ENCODE results near the gene NFIA.

The NFIA gene

DNA sequence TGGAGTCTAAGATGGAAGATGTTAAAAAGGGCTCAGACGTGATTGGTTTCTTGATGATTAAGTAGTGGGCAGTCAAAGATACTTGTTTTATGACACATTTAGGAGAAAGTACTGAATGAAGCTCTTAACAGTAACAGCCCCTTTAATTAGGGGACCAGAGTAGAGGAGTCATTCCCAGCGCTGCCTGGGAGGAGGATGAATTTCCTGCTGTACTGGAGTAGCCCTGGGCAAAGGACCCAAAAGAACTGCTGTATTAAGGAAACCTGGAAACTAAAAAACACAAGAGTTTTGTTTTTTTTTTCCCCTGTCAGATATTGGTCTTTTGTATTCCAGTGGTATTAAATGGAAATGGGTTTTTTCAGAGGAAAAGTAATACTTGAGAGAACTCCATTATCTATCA, 126.5 kb downstream of the NFIA start:
- Histone ChIP-seq H3K27me3 (replicated peaks) (no peaks in the 10 kb centered on the region), H3K27ac (no peak overlapping the region), H3K36me3 (replicated peaks) (no peaks in the 10 kb centered on the region), H3K4me3 (ENCODE audit: low read depth, low read length) (no peak overlapping the region)
- in situ Hi-C loops (cut with HindIII; ENCODE audit: low pct_ligation_motif_present, low sequenced_read_pairs), result no loop called here
- TF ChIP-seq, protein P1, sequence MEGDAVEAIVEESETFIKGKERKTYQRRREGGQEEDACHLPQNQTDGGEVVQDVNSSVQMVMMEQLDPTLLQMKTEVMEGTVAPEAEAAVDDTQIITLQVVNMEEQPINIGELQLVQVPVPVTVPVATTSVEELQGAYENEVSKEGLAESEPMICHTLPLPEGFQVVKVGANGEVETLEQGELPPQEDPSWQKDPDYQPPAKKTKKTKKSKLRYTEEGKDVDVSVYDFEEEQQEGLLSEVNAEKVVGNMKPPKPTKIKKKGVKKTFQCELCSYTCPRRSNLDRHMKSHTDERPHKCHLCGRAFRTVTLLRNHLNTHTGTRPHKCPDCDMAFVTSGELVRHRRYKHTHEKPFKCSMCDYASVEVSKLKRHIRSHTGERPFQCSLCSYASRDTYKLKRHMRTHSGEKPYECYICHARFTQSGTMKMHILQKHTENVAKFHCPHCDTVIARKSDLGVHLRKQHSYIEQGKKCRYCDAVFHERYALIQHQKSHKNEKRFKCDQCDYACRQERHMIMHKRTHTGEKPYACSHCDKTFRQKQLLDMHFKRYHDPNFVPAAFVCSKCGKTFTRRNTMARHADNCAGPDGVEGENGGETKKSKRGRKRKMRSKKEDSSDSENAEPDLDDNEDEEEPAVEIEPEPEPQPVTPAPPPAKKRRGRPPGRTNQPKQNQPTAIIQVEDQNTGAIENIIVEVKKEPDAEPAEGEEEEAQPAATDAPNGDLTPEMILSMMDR (IDR thresholded peaks at IDR 0.05; ENCODE audit: low read depth, low read length, missing control alignments), result no peak
- DNase-seq, result no peak

DNA sequence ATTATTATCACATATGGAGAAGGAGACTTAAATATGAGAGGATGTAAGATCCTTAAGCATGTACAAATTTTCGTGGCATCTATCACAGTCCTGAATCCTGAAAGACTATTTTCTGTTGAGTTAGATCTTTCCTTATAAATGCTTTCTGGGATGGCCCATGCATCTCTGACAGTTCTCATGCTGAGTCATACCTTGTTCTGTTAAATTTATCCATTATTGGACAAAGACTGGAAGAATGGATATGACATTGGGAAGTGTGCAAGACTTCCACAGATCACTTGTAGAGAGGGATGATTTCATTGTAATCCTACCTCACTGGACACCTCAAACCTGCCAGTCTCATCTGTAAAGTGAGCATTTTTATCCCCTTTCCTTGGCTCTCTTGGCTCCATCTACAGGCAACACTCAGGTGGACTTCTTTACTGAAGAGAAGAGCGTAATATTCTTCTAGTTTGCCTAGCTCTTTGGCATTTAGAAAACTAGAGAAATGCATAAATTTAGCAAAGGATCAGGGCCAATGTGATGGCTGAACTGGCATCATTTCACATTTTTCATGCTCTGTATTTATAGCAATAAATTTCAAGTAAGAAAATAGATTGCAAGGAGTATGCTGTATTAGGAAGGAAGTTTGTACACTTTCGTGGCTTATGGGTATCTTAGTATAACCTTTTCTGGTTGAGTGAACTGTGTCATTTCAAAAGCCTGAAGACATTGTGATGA, 128.2 kb downstream of the NFIA start:
- in situ Hi-C loops (cut with HindIII; ENCODE audit: low pct_ligation_motif_present, low sequenced_read_pairs), result no loop called here
- TF ChIP-seq, protein P1 (IDR thresholded peaks at IDR 0.05; ENCODE audit: low read depth, low read length, missing control alignments), result peak; percentile 22
- H3K27ac ChIP-seq, result no peak overlapping the region
- H3K36me3 ChIP-seq (replicated peaks), result no peaks in the 10 kb centered on the region
- no peaks in the 10 kb centered on the region for H3K27me3 ChIP-seq (replicated peaks)
- DNase-seq, result no peak
- no peak overlapping the region for H3K4me3 ChIP-seq (ENCODE audit: low read depth, low read length)

DNA sequence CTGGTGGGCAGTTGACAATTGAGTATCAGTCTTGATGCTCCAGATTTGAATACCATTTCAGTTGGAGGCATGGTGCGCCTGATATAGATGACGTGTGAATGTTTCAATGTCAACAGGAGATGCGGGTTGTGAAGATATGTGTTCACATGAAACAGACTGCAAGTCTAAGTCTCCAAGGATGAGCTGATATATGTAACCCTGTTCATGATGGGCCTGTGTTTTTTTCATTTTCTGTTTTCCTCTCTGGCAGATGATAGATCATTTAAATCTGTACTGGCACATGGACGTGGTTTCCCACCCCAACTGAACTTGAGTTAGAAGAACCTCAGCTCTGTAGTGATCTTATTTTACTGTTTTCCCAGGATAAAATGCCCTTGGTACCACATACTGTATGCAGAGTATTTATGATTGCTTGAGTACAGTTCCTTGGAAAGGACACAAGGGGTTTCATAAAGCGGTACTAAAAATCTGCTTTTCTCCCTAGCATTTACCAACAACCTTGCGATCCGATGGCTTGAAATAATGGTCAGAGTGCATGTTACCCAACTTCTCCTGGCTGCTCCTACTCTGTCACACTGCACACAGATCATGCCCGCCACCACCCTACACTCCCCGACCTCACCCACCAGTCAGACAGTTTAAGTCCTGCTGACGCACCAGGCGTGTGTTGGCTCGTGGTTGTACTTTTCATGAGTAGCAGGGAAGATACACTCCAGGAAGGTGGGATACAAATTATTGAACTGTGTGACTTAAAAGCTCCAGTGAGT, 131.1 kb downstream of the NFIA start:
- DNase-seq, result no peak
- in situ Hi-C loops (cut with HindIII; ENCODE audit: low pct_ligation_motif_present, low sequenced_read_pairs), result no loop called here
- H3K4me3 ChIP-seq (ENCODE audit: low read depth, low read length), result no peak overlapping the region
- H3K36me3 ChIP-seq (replicated peaks), result no peaks in the 10 kb centered on the region
- H3K27ac ChIP-seq, result no peak overlapping the region
- H3K27me3 ChIP-seq (replicated peaks), result no peaks in the 10 kb centered on the region
- TF ChIP-seq, protein P1 (IDR thresholded peaks at IDR 0.05; ENCODE audit: low read depth, low read length, missing control alignments), result no peak

DNA sequence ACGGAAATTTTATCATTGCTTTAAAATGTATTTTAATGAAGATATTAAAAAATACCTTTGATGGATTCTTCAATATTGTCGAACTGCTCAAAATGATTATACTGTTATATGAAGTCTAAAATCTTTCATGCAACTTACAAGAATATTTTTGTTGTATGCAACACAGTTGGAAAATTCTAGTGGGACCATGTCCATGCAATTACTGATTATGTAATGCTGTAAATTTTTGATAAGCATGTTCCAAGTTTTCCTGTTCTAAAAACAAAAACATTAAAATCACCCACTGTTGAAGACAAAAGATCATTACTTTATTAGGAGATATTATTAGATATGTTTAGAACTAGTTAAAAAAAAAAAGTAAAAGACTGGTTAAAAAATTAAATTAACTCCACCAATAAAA, 132.8 kb downstream of the NFIA start:
- TF ChIP-seq, protein P1 (IDR thresholded peaks at IDR 0.05; ENCODE audit: low read depth, low read length, missing control alignments), result no peak
- in situ Hi-C loops (cut with HindIII; ENCODE audit: low pct_ligation_motif_present, low sequenced_read_pairs), result no loop called here
- H3K27ac ChIP-seq, result no peak overlapping the region
- H3K27me3 ChIP-seq (replicated peaks), result no peaks in the 10 kb centered on the region
- DNase-seq, result no peak
- no peak overlapping the region for H3K4me3 ChIP-seq (ENCODE audit: low read depth, low read length)
- no peaks in the 10 kb centered on the region for H3K36me3 ChIP-seq (replicated peaks)

DNA sequence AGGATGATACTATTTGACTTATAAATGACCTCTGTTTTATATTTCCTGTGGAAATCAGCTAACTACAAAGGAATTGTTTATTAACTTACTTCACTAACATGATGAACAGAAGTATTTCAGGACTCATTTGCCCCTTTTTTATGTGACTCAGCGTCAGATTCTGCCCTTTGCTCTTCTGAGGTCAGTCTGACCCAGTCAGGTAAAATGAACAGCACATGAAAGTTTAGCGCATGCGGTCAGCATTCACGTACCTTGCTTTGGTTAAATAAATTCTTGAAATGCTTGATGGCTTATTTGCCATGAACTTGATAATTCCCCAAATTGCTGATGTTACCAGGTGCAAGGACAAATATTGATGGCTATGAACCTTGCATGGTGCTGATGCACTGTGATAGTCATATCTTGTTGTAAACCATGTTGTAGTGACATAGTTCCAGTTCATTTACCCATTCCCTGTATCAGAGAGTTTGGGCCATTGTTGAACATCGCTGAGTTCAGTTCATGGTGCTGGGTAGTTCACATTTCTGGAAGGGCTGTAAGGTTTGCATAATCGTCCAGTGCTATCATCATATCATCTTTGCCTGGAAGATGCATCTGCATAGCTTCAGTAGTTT, 133.4 kb downstream of the NFIA start:
- TF ChIP-seq, protein P1 (IDR thresholded peaks at IDR 0.05; ENCODE audit: low read depth, low read length, missing control alignments), result no peak
- no peak overlapping the region for H3K27ac ChIP-seq
- no peaks in the 10 kb centered on the region for H3K36me3 ChIP-seq (replicated peaks)
- no peaks in the 10 kb centered on the region for H3K27me3 ChIP-seq (replicated peaks)
- in situ Hi-C loops (cut with HindIII; ENCODE audit: low pct_ligation_motif_present, low sequenced_read_pairs), result no loop called here
- H3K4me3 ChIP-seq (ENCODE audit: low read depth, low read length), result no peak overlapping the region
- no peak for DNase-seq
